Fibroblast of the conjunctiva (primary cell): ENCODE data around the gene CANT1.
"Not testable (repeated sequence)": the region's sequence is repeated elsewhere in the genome, so short reads cannot be mapped to it uniquely, and the experiment has no call there.

Experiments used
- DNase-seq: peaks from one replicate; pipeline ENCODE4 v3.0.0-alpha.2; 2010; ENCODE audit warnings: low read depth

CANT1 gene

DNA sequence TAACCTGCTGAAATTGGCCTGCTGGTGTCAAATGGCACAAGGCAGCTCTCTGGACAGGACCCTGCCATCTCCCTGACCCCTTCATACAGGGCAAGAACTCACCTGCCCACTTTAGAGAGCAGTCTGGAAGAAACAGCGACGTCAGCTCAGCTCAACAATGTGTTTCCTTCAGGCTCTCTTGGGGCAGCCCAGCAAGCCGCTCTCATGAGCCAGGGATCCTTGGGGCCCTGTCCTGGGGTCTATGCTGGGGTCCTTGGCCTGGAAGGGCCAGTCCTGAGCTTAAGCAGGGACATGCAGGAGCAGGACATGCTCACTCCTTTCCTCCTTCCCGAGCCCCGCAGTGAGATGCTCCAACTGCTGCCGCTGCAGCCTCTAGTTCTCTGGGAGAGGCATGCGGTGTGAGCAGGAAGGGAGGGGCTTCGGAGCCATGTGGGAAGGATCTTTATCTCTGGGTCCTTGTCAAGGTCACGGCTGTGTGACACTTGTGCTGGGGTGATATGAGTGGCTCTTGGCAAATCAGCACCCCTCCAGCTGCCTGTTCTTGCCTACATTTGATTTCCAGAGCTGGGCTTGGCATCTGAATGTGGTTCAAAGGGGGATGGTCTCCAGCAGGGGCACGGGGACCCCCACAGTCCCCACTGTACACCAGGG is 17.8 kb upstream of the CANT1 start:
- DNase-seq, result no peak

- DNase-seq, result peak; percentile 55
Measured at GRCh38 chr17:79026376-79027273, 17.1 kb upstream of the CANT1 start.

GRCh38 chr17:79024901-79025737 is 15.6 kb upstream of the CANT1 start:
- no peak for DNase-seq

DNA sequence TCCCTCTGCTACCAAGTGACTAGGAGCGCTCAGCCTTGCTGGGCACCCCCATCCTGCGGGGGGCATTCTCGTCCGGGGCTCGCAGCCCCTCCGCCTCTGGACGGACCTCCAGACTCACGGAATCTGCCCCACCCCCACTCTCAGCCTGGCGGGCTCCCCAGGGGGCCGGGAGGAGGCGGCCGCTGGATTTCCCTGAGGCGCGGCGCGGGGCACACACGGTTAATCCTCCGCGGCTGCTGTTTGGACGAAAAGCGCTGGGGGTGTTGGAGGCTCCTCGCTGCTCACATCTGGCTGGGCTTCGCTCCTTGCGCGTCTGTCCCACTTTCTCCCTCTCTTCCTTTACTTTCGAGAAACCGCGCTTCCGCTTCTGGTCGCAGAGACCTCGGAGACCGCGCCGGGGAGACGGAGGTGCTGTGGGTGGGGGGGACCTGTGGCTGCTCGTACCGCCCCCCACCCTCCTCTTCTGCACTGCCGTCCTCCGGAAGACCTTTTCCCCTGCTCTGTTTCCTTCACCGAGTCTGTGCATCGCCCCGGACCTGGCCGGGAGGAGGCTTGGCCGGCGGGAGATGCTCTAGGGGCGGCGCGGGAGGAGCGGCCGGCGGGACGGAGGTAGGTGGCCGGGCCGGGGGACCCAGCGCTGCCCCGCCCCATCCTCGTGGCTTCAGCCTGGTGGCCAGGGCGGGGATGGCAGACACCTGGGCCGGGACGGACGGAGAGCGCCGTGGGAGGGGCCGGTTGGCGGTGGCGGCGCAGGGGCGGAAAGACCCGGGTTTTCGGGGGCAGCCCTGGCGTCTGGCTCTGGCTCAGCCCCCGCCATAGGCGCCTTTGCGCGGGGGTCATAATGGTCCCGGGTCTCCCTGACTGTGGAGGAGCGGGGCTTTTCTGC is 14.6 kb upstream of the CANT1 start, which contains the start of gene C1QTNF1:
Gene C1QTNF1, plus strand, starts transcription at position 284 of the 886 bp plus-strand sequence. CDS start 19,800 bp downstream, outside the sequence.
- no peak for DNase-seq

DNA sequence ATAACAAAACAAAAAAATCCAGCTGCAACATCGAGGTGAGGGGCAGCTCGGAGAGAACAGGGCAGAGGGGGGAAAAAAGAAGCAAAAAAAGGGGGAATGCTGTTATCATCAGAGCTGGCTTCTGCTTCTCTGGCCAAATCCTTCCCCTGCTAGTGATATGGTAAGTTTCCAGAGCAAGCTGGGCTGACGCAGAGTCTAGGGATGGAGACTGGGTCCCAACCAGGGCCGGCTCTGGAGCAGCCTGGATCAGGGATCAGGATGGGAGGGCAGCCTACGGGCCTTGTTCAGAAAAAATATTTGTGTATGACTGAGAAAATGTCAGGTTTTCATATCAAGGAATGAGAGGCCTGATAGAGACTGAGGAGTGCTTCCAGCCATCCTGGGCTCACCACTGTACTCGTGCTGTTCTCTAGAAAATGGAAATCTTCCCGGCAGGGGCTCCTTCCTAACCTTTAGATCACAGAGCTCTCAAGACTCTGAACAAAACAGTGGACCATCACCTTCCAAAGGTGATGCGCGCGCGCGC is 13.7 kb upstream of the CANT1 start:
- no peak for DNase-seq

- no peak for DNase-seq
Measured at GRCh38 chr17:79022507-79022991, 13.0 kb upstream of the CANT1 start.

DNA sequence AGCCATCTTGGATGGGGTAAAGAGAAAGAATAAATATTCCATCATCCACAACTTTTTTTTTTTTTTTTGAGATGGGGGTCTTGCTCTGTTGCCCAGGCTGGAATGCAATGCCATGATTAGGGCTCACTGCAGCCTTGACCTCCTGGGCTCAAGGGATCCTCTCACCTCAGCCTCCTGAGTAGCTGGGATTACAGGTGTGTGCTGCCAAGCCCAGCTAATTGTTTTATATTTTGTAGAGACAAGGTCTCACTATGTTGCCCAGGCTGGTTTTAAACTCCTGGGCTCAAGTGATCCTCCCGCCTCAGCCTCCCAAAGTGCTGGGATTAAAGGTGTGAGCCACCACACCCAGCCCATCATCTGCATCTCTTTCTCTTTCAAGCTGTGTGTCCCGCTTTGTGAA is 12.4 kb upstream of the CANT1 start:
- not testable (repeated sequence) for DNase-seq

DNA sequence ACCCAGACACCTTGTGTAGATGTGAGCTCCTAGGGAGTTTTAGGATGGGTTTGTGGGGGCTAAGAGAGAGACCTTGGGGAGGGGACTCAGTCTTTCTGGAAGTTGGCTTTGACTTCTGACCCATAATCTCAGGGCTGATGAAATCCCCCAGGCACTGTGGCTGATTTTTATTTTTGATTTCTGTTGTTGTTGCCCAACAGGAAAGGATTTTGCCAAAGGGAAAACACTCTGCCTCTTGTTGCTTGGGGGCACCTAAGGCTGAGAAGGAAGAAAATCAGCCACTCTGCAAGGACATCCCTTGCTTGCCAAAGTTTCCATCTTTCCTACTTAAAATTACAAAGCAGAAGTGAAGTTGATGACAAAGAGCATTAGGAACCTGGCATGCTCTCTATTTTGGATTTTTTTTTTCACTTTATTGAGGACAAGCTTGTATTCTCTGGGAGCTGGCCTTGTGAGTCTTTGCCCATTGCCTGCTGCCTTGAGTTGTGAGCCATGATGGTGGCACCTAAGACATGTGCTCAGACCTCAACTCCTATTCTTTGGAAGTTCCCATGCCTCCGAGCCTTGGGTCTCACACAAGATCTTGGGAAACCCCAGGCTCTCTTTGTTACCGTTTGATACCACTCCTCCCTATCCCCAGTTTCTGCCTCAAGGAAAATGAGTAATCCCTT is 11.2 kb upstream of the CANT1 start:
- DNase-seq, result no peak

DNA sequence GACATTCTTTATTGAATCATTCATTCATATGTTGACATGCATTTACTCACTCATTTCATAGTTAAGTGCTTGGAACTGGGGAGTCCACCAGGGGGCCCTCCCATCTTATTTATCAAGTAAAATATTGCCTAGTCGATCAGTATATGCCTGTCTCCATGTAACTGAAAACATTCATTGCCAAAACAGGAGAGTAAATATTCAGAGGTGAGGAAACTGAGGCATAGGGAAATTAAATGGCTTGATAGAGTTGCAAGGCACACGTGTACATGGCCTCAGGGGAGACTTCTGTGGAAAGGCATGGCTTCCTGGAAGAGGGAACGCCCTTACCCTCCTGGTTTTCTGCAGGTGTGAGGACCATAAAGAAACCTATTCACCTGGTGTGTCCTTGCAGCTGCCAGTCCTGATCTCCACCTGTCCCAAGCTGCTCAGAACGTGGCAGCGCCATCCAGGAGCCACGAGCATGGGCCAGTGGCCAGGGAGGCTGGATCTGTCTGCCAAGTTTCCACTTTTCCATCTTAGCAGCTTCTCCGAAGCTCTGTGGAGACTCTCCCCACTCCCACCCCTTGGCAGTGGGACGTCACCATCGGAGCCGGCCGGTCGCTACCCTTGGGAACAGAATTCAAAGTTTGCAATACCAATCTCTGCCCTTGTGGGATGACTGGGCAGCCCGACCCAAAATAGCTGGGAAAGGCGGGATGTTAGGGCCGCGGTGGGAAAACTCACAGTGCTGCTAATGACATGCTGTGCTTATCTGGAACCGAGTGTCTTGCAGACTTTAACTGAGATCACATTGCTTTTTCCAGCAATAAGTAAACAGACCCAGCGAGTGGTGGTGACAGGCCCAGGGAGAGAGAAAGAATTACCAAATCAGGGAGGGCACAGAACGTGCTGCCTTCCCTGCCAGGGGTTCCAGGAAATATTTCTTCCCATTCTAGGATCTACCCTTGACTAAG is 10.3 kb upstream of the CANT1 start:
- peak; percentile 83 for DNase-seq

DNA sequence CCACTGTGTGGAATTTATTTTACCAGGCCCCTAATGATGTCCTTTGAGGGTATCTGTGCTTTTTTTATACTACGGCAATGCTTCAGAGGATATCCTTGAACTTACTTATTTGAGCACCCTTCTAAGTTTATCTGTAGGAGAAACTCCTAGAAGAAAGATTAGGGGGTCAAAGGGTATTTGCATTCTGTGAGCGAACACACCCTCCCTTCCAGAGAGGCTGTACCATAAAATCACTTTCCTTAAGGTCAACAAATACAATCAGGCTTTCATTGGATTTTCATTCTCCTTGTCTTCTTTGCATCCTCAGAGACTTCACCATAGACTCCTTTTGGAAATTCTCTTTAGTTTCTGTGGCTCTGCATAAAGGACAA is 9.7 kb upstream of the CANT1 start:
- DNase-seq, result no peak

- no peak for DNase-seq
Measured at GRCh38 chr17:79018370-79018695, 8.8 kb upstream of the CANT1 start.

GRCh38 chr17:79017546-79018369 is 8.2 kb upstream of the CANT1 start:
- DNase-seq, result no peak

DNA sequence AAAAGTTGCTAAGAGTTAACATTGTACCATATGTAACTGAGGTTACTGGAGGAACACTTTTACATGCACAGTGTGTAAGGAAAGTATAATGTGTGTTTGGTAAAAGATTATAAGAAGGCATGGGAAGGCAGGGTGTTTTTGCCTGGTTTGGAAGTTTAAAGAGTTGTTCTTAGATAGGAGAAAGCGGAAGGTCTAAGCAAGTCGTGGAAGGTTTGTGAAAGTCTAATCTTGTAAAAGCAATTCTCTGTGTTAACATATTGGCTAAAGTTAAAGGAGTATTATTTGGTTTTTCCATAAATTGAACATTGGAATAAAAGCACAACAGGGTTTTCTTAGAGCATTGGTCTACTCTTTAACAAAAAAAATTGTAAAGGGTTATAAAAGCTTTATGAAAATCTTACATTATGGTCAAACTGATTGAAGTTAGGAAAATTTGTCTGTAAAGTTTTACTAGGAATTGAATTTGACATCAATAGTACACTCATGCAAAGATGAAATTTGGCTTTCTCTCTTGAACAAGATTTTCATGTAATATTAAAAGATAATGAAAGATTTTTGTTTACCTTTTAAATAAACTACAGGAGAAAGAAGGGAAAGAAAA is 4.7 kb upstream of the CANT1 start:
- no peak for DNase-seq

DNA sequence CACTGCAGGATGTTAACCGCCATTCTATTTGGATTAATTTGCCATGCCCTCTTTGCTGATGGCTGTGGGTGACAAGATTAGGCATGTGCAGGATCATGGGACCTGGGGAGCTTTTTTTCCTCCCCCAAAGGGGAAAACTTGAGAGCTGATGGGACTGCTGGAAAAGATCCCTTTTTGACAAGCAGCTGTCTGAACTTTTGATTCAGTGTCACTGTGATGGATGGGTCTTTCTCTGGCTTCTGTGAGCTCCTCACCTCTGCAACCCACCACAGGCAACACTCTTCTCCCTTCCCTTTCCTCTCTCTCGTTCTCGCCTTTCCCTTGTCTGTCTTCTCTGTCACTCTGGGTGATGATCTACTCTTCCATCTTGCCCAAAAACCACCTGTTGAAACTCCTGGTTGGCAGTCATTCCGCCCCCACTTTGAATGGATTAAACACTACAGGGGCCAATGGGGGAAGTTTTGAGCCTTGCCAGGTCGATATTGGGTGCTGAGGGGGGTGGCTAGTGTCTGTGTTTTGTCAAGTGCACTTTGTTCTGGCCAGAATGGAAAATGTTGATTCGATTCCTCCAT is 3.1 kb upstream of the CANT1 start:
- no peak for DNase-seq

DNA sequence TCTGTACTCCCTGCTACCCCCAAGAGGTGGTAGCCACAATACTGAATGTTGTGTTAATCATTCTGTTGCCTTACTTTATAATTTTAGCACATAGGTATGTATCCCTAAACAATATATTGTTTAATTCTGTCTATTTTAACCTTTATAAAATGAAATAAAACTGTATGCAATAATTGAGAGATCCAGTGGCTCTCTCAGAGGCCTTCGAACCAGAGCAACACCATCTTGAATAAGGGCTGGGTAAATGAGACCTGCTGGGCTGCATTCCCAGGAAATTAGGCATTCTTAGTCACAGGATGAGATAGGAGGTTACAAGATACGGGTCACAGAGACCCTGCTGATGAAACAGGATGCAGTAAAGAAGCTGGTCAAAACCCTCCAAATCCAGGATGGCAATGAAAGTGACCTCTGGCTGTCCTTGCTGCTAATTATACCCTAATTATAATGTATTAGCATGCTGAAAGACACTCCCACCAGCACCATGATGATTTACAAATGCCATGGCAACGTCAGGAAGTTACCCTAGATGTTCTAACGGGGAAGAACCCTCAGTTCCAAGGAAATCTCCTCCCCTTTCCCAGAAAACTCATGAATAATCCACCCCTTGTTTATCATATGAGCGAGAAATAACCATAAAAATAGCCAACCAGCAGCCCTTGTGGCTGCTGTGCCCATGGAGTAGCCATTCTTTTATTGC is 2.0 kb upstream of the CANT1 start:
- DNase-seq, result no peak

GRCh38 chr17:79010304-79010646 is 711 bp upstream of the CANT1 start:
- no peak for DNase-seq

GRCh38 chr17:79008666-79009387 is 737 bp downstream of the CANT1 start:
- no peak for DNase-seq
